WTC11 (cell line): ENCODE measurements around the gene SARDH.

Source experiments
- AFF4 ChIP-seq: sonication (generic); formaldehyde crosslinking; IDR thresholded peaks from 2 replicates; pipeline ENCODE4 v1.8.1; 2023; ENCODE audit warnings: mild to moderate bottlenecking, missing genetic modification reagents, borderline replicate concordance
- CREM ChIP-seq: sonication (generic); formaldehyde crosslinking; IDR thresholded peaks from 2 replicates; pipeline ENCODE4 v1.8.1; 2022; ENCODE audit warnings: mild to moderate bottlenecking, missing genetic modification reagents, moderate library complexity
- CTCF ChIP-seq: fragments of 200-600 bp; IDR thresholded peaks from 2 replicates; pipeline ENCODE4 v1.8.0; 2022; ENCODE audit warnings: antibody characterized with exemption
- HMGA2 ChIP-seq: fragments of 250-450 bp; sonication (Bioruptor Pico); IDR thresholded peaks from 2 replicates; pipeline ENCODE4 v1.4.0; 2021; ENCODE audit warnings: mild to moderate bottlenecking, moderate library complexity
- HMGXB4 ChIP-seq: sonication (generic); formaldehyde crosslinking; IDR thresholded peaks from 2 replicates; pipeline ENCODE4 v1.8.1; 2023; ENCODE audit warnings: mild to moderate bottlenecking, moderate library complexity, missing genetic modification reagents
- JUN ChIP-seq: sonication (generic); formaldehyde crosslinking; IDR thresholded peaks from 2 replicates; pipeline ENCODE4 v1.8.0; 2023; ENCODE audit warnings: mild to moderate bottlenecking, missing genetic modification reagents
- NR1H2 ChIP-seq: sonication (generic); formaldehyde crosslinking; IDR thresholded peaks from 2 replicates; pipeline ENCODE4 v1.9.0; 2021; ENCODE audit warnings: mild to moderate bottlenecking, moderate library complexity, missing genetic modification reagents
- NR2C2 ChIP-seq: sonication (generic); formaldehyde crosslinking; IDR thresholded peaks from 2 replicates; pipeline ENCODE4 v1.8.0; 2022; ENCODE audit warnings: mild to moderate bottlenecking, missing genetic modification reagents
- ZNF416 ChIP-seq: fragments of 250-450 bp; sonication (Bioruptor Pico); IDR thresholded peaks from 2 replicates; pipeline ENCODE4 v1.9.0; 2021; ENCODE audit warnings: mild to moderate bottlenecking, inconsistent platforms

- no peak for TF ChIP-seq NR1H2 (CRISPR knock-in tag)
- no peak for TF ChIP-seq CTCF
- TF ChIP-seq HMGXB4 (CRISPR knock-in tag): no peak
- TF ChIP-seq ZNF416 (CRISPR knock-in tag): no peak
- no peak for TF ChIP-seq AFF4 (CRISPR knock-in tag)
- TF ChIP-seq HMGA2: no peak
- no peak for TF ChIP-seq CREM
- TF ChIP-seq JUN (CRISPR knock-in tag): no peak
- TF ChIP-seq NR2C2: no peak
These were observed 115.6 kb downstream of the SARDH start for GRCh38 chr9:133622555-133622954.
